OCI-LY1 (cell line): ENCODE data around the gene GALNTL6.

Source experiments
- H2AFZ ChIP-seq: fragments of 200-600 bp; sonication (generic), shearing (Covaris generic); 2 replicates; pipeline ENCODE4 v1.6.0; 2014; ENCODE audit warnings: antibody characterized with exemption, mild to moderate bottlenecking, low read length
- H3F3A ChIP-seq: fragments of 200-600 bp; sonication (generic), shearing (Covaris generic); 2 replicates; pipeline ENCODE4 v1.6.0; 2014; ENCODE audit warnings: mild to moderate bottlenecking, antibody characterized with exemption, low read length, moderate library complexity; ENCODE audit not compliant: insufficient read depth
- H3K27ac ChIP-seq: fragments of 200-600 bp; sonication (generic); 2 replicates; pipeline ENCODE4 v1.5.1; 2014; ENCODE audit warnings: low read length, mixed run types, mild to moderate bottlenecking, low read depth; ENCODE audit not compliant: poor library complexity, severe bottlenecking
- H3K27me3 ChIP-seq: fragments of 200-600 bp; sonication (generic); 2 replicates; pipeline ENCODE4 v1.6.0; 2014; ENCODE audit warnings: antibody characterized with exemption, mild to moderate bottlenecking, low read length, moderate library complexity; ENCODE audit not compliant: insufficient read depth
- H3K36me3 ChIP-seq: fragments of 200-600 bp; sonication (generic); 2 replicates; pipeline ENCODE4 v1.6.1; 2014; ENCODE audit warnings: mild to moderate bottlenecking, antibody characterized with exemption, low read length, moderate library complexity, mixed read lengths; ENCODE audit not compliant: insufficient read depth
- H3K4me1 ChIP-seq: fragments of 200-600 bp; sonication (generic); 2 replicates; pipeline ENCODE4 v1.5.1; 2014; ENCODE audit warnings: mild to moderate bottlenecking, low read length, moderate library complexity; ENCODE audit not compliant: insufficient read depth, severe bottlenecking
- H3K4me2 ChIP-seq: fragments of 200-600 bp; sonication (generic), shearing (Covaris generic); 2 replicates; pipeline ENCODE4 v1.6.1; 2014; ENCODE audit warnings: low read length
- H3K4me3 ChIP-seq: fragments of 200-600 bp; sonication (generic); 2 replicates; pipeline ENCODE4 v1.5.1; 2014; ENCODE audit warnings: low read length, low read depth, mild to moderate bottlenecking, mixed read lengths; ENCODE audit not compliant: poor library complexity, severe bottlenecking
- H3K79me2 ChIP-seq: fragments of 200-600 bp; shearing (Covaris generic); 2 replicates; pipeline ENCODE4 v1.6.1; 2016; ENCODE audit warnings: mixed run types, low read length, mixed read lengths; ENCODE audit not compliant: insufficient read depth
- H3K9ac ChIP-seq: fragments of 200-600 bp; sonication (generic), shearing (Covaris generic); 2 replicates; pipeline ENCODE4 v1.6.1; 2014; ENCODE audit warnings: mild to moderate bottlenecking, low read length, mixed read lengths
- H3K9me2 ChIP-seq: fragments of 200-600 bp; sonication (generic), shearing (Covaris generic); 2 replicates; pipeline ENCODE4 v1.6.1; 2014; ENCODE audit warnings: low read depth, mild to moderate bottlenecking, low read length, mixed read lengths
- H3K9me3 ChIP-seq: fragments of 200-600 bp; shearing (Covaris generic); 2 replicates; pipeline ENCODE4 v1.6.1; 2014; ENCODE audit warnings: low read length, mixed read lengths
- H4K20me1 ChIP-seq: fragments of 200-600 bp; sonication (generic), shearing (Covaris generic); 2 replicates; pipeline ENCODE4 v1.6.0; 2016; ENCODE audit warnings: mild to moderate bottlenecking, low read length; ENCODE audit not compliant: insufficient read depth
- EZH2 ChIP-seq: fragments of 200-600 bp; sonication (generic), shearing (Covaris generic); IDR thresholded peaks from 2 replicates; pipeline ENCODE4 v1.8.0; 2017; ENCODE audit warnings: borderline replicate concordance, mixed run types, mild to moderate bottlenecking, antibody characterized with exemption, low read length, moderate library complexity, mixed read lengths
- TF ChIP-seq, protein P1 (sequence below): fragments of 200-600 bp; sonication (generic), shearing (Covaris generic); IDR thresholded peaks from 2 replicates; pipeline ENCODE4 v1.5.1; 2017; ENCODE audit warnings: mild to moderate bottlenecking, antibody characterized with exemption, low read length, moderate library complexity, mixed read lengths

GALNTL6 gene

DNA sequence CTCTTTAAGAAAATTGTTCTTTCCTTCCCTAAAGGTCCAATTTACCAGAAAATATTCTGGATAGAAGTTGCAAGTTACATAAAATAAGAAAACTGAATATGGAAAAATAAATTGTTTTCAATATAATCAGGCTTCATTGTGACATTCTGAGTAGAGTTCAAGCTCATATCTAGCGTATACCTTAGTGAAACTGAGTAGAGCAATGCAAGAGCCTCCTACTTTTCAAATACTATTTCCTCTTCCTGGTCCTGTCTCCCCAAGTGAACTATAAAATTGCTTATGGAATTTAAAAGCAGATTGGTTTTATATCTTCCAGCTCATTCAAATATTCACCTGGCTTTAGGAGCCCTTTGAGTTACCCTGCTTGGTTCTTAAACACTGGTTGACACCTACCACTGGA is 1166.1 kb downstream of the GALNTL6 start:
- Histone ChIP-seq H3K4me3 (no peak overlapping the region), H3K9ac (no peak overlapping the region), H3K4me1 (no peaks in the 10 kb centered on the region), H2AFZ (no peak overlapping the region), H3K4me2 (no peak overlapping the region), H3K9me3 (no peaks in the 10 kb centered on the region), H3K27me3 (no peaks in the 10 kb centered on the region), H4K20me1 (no peaks in the 10 kb centered on the region), H3F3A (no peaks in the 10 kb centered on the region), H3K79me2 (no peaks in the 10 kb centered on the region), H3K9me2 (no peaks in the 10 kb centered on the region), H3K36me3 (no peaks in the 10 kb centered on the region), H3K27ac (no peak overlapping the region)
- TF ChIP-seq, protein P1, sequence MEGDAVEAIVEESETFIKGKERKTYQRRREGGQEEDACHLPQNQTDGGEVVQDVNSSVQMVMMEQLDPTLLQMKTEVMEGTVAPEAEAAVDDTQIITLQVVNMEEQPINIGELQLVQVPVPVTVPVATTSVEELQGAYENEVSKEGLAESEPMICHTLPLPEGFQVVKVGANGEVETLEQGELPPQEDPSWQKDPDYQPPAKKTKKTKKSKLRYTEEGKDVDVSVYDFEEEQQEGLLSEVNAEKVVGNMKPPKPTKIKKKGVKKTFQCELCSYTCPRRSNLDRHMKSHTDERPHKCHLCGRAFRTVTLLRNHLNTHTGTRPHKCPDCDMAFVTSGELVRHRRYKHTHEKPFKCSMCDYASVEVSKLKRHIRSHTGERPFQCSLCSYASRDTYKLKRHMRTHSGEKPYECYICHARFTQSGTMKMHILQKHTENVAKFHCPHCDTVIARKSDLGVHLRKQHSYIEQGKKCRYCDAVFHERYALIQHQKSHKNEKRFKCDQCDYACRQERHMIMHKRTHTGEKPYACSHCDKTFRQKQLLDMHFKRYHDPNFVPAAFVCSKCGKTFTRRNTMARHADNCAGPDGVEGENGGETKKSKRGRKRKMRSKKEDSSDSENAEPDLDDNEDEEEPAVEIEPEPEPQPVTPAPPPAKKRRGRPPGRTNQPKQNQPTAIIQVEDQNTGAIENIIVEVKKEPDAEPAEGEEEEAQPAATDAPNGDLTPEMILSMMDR = no peak
- no peak for TF ChIP-seq EZH2

DNA sequence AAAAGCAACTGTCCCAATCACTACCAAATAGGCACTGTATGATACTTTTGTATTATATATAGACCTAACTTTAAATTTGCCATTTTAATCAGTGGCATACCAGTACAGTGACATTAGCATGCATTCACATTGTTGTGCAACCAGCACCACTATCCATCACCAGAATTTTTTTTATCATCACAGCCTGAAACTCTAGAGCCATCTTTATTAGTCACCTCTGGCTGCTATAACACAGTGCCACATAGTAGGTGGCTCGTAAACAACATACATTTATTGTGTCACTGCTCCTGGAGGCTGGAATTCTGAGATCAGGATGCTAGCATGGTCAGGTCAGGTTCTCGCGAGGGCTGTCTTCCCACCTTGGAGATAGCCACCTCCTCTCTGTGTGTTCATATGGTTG is 1167.0 kb downstream of the GALNTL6 start:
- no peak for TF ChIP-seq EZH2
- TF ChIP-seq, protein P1 = no peak
- no peak overlapping the region for H3K4me2 ChIP-seq
- H4K20me1 ChIP-seq = no peaks in the 10 kb centered on the region
- H2AFZ ChIP-seq = no peak overlapping the region
- no peaks in the 10 kb centered on the region for H3K79me2 ChIP-seq
- no peaks in the 10 kb centered on the region for H3K9me3 ChIP-seq
- no peaks in the 10 kb centered on the region for H3F3A ChIP-seq
- H3K9ac ChIP-seq = no peak overlapping the region
- H3K4me3 ChIP-seq = no peak overlapping the region
- H3K27me3 ChIP-seq = no peaks in the 10 kb centered on the region
- no peaks in the 10 kb centered on the region for H3K36me3 ChIP-seq
- H3K9me2 ChIP-seq = no peaks in the 10 kb centered on the region
- no peaks in the 10 kb centered on the region for H3K4me1 ChIP-seq
- no peak overlapping the region for H3K27ac ChIP-seq

DNA sequence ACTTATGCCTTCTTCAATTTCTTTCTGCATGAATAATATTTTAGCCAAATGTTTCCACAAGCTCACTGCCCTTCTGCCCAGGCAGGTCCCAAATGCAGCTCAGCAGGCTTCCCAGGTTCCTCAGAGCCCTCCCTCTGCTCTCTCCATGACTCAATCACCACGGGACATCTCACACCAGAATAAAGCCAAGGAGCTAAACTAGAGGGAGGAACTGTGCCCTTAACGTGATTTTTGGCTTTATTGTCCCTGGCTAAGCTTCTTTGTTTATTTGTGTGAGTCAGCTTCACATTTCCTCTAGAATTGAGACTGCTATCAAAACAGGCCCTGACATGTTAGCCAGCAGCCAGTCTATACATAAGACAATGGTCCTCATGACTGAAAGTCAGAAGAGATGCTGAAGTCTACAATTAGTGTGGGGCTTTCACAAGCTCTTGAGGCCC is 1169.0 kb downstream of the GALNTL6 start:
- no peak overlapping the region for H3K4me3 ChIP-seq
- H3K36me3 ChIP-seq = no peaks in the 10 kb centered on the region
- no peak overlapping the region for H3K4me2 ChIP-seq
- no peaks in the 10 kb centered on the region for H3K9me3 ChIP-seq
- H3K27me3 ChIP-seq = no peaks in the 10 kb centered on the region
- no peaks in the 10 kb centered on the region for H3F3A ChIP-seq
- no peak overlapping the region for H3K27ac ChIP-seq
- H2AFZ ChIP-seq = no peak overlapping the region
- no peaks in the 10 kb centered on the region for H3K9me2 ChIP-seq
- H4K20me1 ChIP-seq = no peaks in the 10 kb centered on the region
- no peaks in the 10 kb centered on the region for H3K79me2 ChIP-seq
- H3K9ac ChIP-seq = no peak overlapping the region
- no peak for TF ChIP-seq EZH2
- TF ChIP-seq, protein P1 = no peak
- H3K4me1 ChIP-seq = no peaks in the 10 kb centered on the region
